H1 (cell line): ENCODE results near the gene FOXO1. TPM values are rescaled to one million over a fixed set of nuclear protein-coding genes. Genes with fewer than 3 reads are reported as not detected.

ENCODE experiments used
- CTCF ChIA-PET: fragments of 300-600 bp; sonication (Branson Sonifier 250); formaldehyde crosslinking; loops from one replicate; lab custom pipeline; 2021; ENCODE audit not compliant: partially characterized antibody; lab: Charles Lee
- POLR2A ChIA-PET: fragments of 300-600 bp; sonication (Branson Sonifier 250); formaldehyde crosslinking; loops from one replicate; lab custom pipeline; 2021; ENCODE audit warnings: inconsistent platforms; ENCODE audit not compliant: partially characterized antibody; lab: Charles Lee
- DNase-seq, 2 experiments: peaks; one replicate each; pipeline versions ENCODE4 v3.0.0 to v3.0.0-alpha.2; 2010 to 2022; ENCODE audit warnings: low spot score in 2 of 2, low read depth in 1 of 2, mixed read lengths in 1 of 2
- FAIRE-seq: peaks from 2 replicates; lab custom pipeline; 2011; peaks lifted over from hg19 to GRCh38; lab: Jason Lieb, UNC
- H2AFZ ChIP-seq: 2 replicates; pipeline ENCODE4 v1.8.1; 2012; ENCODE audit warnings: low read length, inconsistent platforms
- H2AK5ac ChIP-seq: 2 replicates; pipeline ENCODE4 v1.6.1; 2013; ENCODE audit warnings: low read depth, low read length
- H2BK120ac ChIP-seq: replicated peaks from 2 replicates; pipeline ENCODE3; 2013; ENCODE audit warnings: low read depth, low read length, inconsistent platforms
- H2BK12ac ChIP-seq: 2 replicates; pipeline ENCODE4 v1.6.1; 2013; ENCODE audit warnings: low read depth, low read length
- H2BK15ac ChIP-seq: 2 replicates; pipeline ENCODE4 v1.6.1; 2013; ENCODE audit warnings: low read length
- H2BK20ac ChIP-seq: 2 replicates; pipeline ENCODE4 v1.6.1; 2013; ENCODE audit warnings: low read length
- H2BK5ac ChIP-seq: 2 replicates; pipeline ENCODE4 v1.6.1; 2013; ENCODE audit warnings: low read depth, low read length
- H3K14ac ChIP-seq: 2 replicates; pipeline ENCODE4 v1.6.1; 2013; ENCODE audit warnings: inconsistent platforms; ENCODE audit not compliant: insufficient read length
- H3K18ac ChIP-seq: 2 replicates; pipeline ENCODE4 v1.6.1; 2013; ENCODE audit warnings: low read length; ENCODE audit errors: extremely low read depth
- H3K23ac ChIP-seq: 2 replicates; pipeline ENCODE4 v1.6.1; 2013; ENCODE audit warnings: inconsistent platforms; ENCODE audit not compliant: insufficient read length
- H3K23me2 ChIP-seq: 2 replicates; pipeline ENCODE4 v1.6.1; 2013; ENCODE audit warnings: low read depth, low read length
- H3K27ac ChIP-seq: 2 replicates; pipeline ENCODE4 v1.6.1; 2011; ENCODE audit warnings: low read depth, low read length, inconsistent platforms
- H3K27me3 ChIP-seq, 4 experiments: replicated peaks in 1 of 4; 1 replicate in 1 of 4; 2 replicates in 3 of 4; pipeline versions ENCODE4 v1.6.1 to v1.8.1; 2011 to 2013; ENCODE audit warnings: low read length in 3 of 4, mild to moderate bottlenecking in 3 of 4, inconsistent platforms in 2 of 4, mixed read lengths in 2 of 4, moderate library complexity in 1 of 4; ENCODE audit not compliant: control insufficient read depth in 3 of 4, insufficient read depth in 3 of 4; ENCODE audit errors: extremely low read depth in 1 of 4
- H3K36me3 ChIP-seq, 4 experiments: 2 replicates each; pipeline versions ENCODE4 v1.6.1 to v1.8.1; 2011 to 2013; ENCODE audit warnings: mild to moderate bottlenecking in 4 of 4, low read length in 3 of 4, moderate library complexity in 2 of 4, control low read depth in 1 of 4, inconsistent platforms in 1 of 4; ENCODE audit not compliant: insufficient read depth in 4 of 4, control insufficient read depth in 2 of 4
- H3K4ac ChIP-seq: replicated peaks from 2 replicates; pipeline ENCODE3; 2013; ENCODE audit warnings: low read length, low read depth, mixed read lengths, inconsistent platforms; ENCODE audit not compliant: insufficient read length
- H3K4me1 ChIP-seq, 4 experiments: replicated peaks in 1 of 4; 1 replicate in 1 of 4; 2 replicates in 3 of 4; pipeline versions ENCODE4 v1.6.1 to v1.8.1; 2011 to 2013; ENCODE audit warnings: low read length in 3 of 4, inconsistent platforms in 2 of 4, mixed read lengths in 1 of 4; ENCODE audit not compliant: insufficient read depth in 4 of 4, control insufficient read depth in 3 of 4
- H3K4me2 ChIP-seq, 2 experiments: 2 replicates each; pipeline versions ENCODE4 v1.6.1 to v1.8.1; 2011 to 2013; ENCODE audit warnings: low read depth in 2 of 2, low read length in 2 of 2, control low read depth in 1 of 2, inconsistent platforms in 1 of 2, mild to moderate bottlenecking in 1 of 2; ENCODE audit not compliant: insufficient read depth in 1 of 2
- H3K4me3 ChIP-seq, 4 experiments: fragments of 200-600, 300-600 bp in 1 of 4; sonication (generic), shearing (Covaris generic), sonication (Bioruptor Twin) in 1 of 4; 2 replicates each; pipeline versions ENCODE4 v1.5.1 to v1.8.1; 2011 to 2016; ENCODE audit warnings: low read length in 4 of 4, low read depth in 3 of 4, control low read depth in 2 of 4, inconsistent platforms in 2 of 4, mild to moderate bottlenecking in 2 of 4, mixed read lengths in 1 of 4, moderate library complexity in 1 of 4; ENCODE audit not compliant: insufficient read depth in 2 of 4; ENCODE audit errors: extremely low read depth in 1 of 4
- H3K56ac ChIP-seq: replicated peaks from 2 replicates; pipeline ENCODE3; 2013; ENCODE audit warnings: low read depth, mild to moderate bottlenecking, mixed read lengths, low read length, inconsistent platforms; ENCODE audit not compliant: insufficient read length
- H3K79me1 ChIP-seq: 2 replicates; pipeline ENCODE4 v1.6.1; 2013; ENCODE audit warnings: low read depth, low read length, control low read depth
- H3K79me2 ChIP-seq, 2 experiments: 2 replicates each; pipeline versions ENCODE4 v1.6.1 to v1.8.1; 2012 to 2013; ENCODE audit warnings: low read length in 2 of 2, mild to moderate bottlenecking in 2 of 2, inconsistent platforms in 1 of 2; ENCODE audit not compliant: insufficient read depth in 2 of 2, control insufficient read depth in 1 of 2
- H3K9ac ChIP-seq, 4 experiments: replicated peaks in 1 of 4; 1 replicate in 1 of 4; 2 replicates in 3 of 4; pipeline versions ENCODE4 v1.6.1 to v1.8.1; 2011 to 2013; ENCODE audit warnings: low read depth in 3 of 4, low read length in 3 of 4, control low read depth in 2 of 4, mild to moderate bottlenecking in 2 of 4, moderate library complexity in 2 of 4, inconsistent platforms in 1 of 4; ENCODE audit errors: extremely low read depth in 1 of 4
- H3K9me3 ChIP-seq, 2 experiments: 2 replicates each; pipeline versions ENCODE4 v1.6.1 to v1.8.1; 2012 to 2013; ENCODE audit warnings: mild to moderate bottlenecking in 2 of 2, moderate library complexity in 2 of 2, control low read depth in 1 of 2, inconsistent platforms in 1 of 2, low read depth in 1 of 2, low read length in 1 of 2, mixed read lengths in 1 of 2; ENCODE audit not compliant: insufficient read depth in 2 of 2
- H4K20me1 ChIP-seq, 2 experiments: replicated peaks in 1 of 2; 2 replicates each; pipeline versions ENCODE3 to v1.8.1; 2011 to 2013; ENCODE audit warnings: inconsistent platforms in 2 of 2, low read length in 2 of 2, mild to moderate bottlenecking in 1 of 2; ENCODE audit not compliant: insufficient read depth in 2 of 2, control insufficient read depth in 1 of 2
- H4K5ac ChIP-seq: 2 replicates; pipeline ENCODE4 v1.6.1; 2013; ENCODE audit warnings: low read length, low read depth, mixed read lengths, inconsistent platforms; ENCODE audit not compliant: insufficient read length
- H4K8ac ChIP-seq: 2 replicates; pipeline ENCODE4 v1.8.0; 2013; ENCODE audit warnings: mild to moderate bottlenecking, moderate library complexity, low read length, inconsistent platforms; ENCODE audit not compliant: insufficient read depth; ENCODE audit errors: extremely low read depth
- H4K91ac ChIP-seq: replicated peaks from 2 replicates; pipeline ENCODE3; 2013; ENCODE audit warnings: low read length, mixed read lengths, inconsistent platforms; ENCODE audit not compliant: insufficient read length
- EGR1 ChIP-seq: IDR thresholded peaks from 2 replicates; pipeline ENCODE4 v1.6.1; 2011; ENCODE audit warnings: low read depth, low read length, borderline replicate concordance
- FOSL1 ChIP-seq: IDR thresholded peaks from 2 replicates; pipeline ENCODE4 v1.6.1; 2011; ENCODE audit warnings: mild to moderate bottlenecking, low read depth, low read length, moderate library complexity; ENCODE audit not compliant: insufficient read depth
- HDAC6 ChIP-seq: IDR thresholded peaks from one replicate; pipeline ENCODE4 v1.7.1; 2012; ENCODE audit warnings: low read depth, mild to moderate bottlenecking, inconsistent platforms, low read length, moderate library complexity
- KDM1A ChIP-seq: fragments of 200-600, 300-600 bp; sonication (generic); IDR thresholded peaks from 2 replicates; pipeline ENCODE4 v1.7.1; 2016; ENCODE audit warnings: mild to moderate bottlenecking, low read length, borderline replicate concordance
- NANOG ChIP-seq: IDR thresholded peaks from 2 replicates; pipeline ENCODE4 v1.6.1; 2011; ENCODE audit warnings: low read length, low read depth, mild to moderate bottlenecking, inconsistent platforms; ENCODE audit not compliant: insufficient read depth, poor library complexity, severe bottlenecking
- SP2 ChIP-seq: IDR thresholded peaks from 2 replicates; pipeline ENCODE4 v1.6.1; 2012; ENCODE audit warnings: mild to moderate bottlenecking, low read length, inconsistent platforms
- TAF1 ChIP-seq: IDR thresholded peaks from 2 replicates; pipeline ENCODE4 v1.6.1; 2011; ENCODE audit warnings: mild to moderate bottlenecking, low read depth, low read length
- TBP ChIP-seq: IDR thresholded peaks from 2 replicates; pipeline ENCODE4 v1.6.1; 2011; ENCODE audit warnings: low read depth, low read length, improper control_type of control experiment
- TCF12 ChIP-seq: IDR thresholded peaks from 2 replicates; pipeline ENCODE4 v1.6.1; 2011; ENCODE audit warnings: low read depth, mild to moderate bottlenecking, low read length
- TEAD4 ChIP-seq: IDR thresholded peaks from 2 replicates; pipeline ENCODE4 v1.6.1; 2012; ENCODE audit warnings: low read depth, low read length, inconsistent platforms, mixed read lengths
- YY1 ChIP-seq: IDR thresholded peaks from 2 replicates; pipeline ENCODE4 v1.6.1; 2011; ENCODE audit warnings: low read depth, mild to moderate bottlenecking, low read length
- ZNF274 ChIP-seq: IDR thresholded peaks from 2 replicates; pipeline ENCODE4 v1.7.0; 2012; ENCODE audit warnings: low read length, borderline replicate concordance; ENCODE audit errors: extremely low read depth
- WGBS, 2 experiments: shearing (Covaris generic) in 1 of 2; methylation state at CpG; one replicate each; pipeline versions ENCODE4 v1.1.6 to v1.1.7; 2013 to 2015; ENCODE audit warnings: low lambda C conversion rate in 2 of 2, mixed read lengths in 2 of 2, inconsistent platforms in 1 of 2, low coverage in 1 of 2, missing lambda C conversion rate in 1 of 2; ENCODE audit not compliant: insufficient replicate concordance in 2 of 2, insufficient coverage in 1 of 2, insufficient read length in 1 of 2; ENCODE audit errors: extremely low coverage in 1 of 2, missing lambda C conversion rate in 1 of 2; 5-methylcytosine and 5-hydroxymethylcytosine counted together
- polyA plus RNA-seq, 7 experiments: library from polyadenylated mRNA; depleted of rRNA in 3 of 7; stranded (reverse) in 5 of 7; unstranded in 2 of 7; fragments of >200 nt in 5 of 7; fragments of 200-250 nt in 2 of 7; gene quantifications; 1 replicate in 5 of 7; 2 replicates in 1 of 7; 4 replicates in 1 of 7; pipeline versions ENCODE4 v1.2.1 to v1.2.3, GENCODE V29; 2011 to 2013; ENCODE audit warnings: missing spikeins in 2 of 7, mixed read lengths in 2 of 7
- total RNA-seq: library from RNA; stranded (reverse); fragmentation: NEBNext Ultra II Directional; extraction: Animal tissue kit (Norgen Biotek cat#: 25700); gene quantifications from 2 replicates; pipeline ENCODE4 v1.2.1, GENCODE V29; 2021

The FOXO1 gene
- total and polyA plus RNA-seq, 2 of the 8 experiments (the other 6 are each of a cell fraction or from before 2014, with no cell fraction given) = 35.3 to 56.9 TPM

- H3K27me3 ChIP-seq = no peaks in the 10 kb centered on the region
- no peak overlapping the region for H4K5ac ChIP-seq
- peaks cover 12 to 19% (median 14%) of the 10 kb centered on the region in 4 experiments for H3K4me1 ChIP-seq
- no peak overlapping the region for H3K4ac ChIP-seq
- FAIRE-seq (no peak), DNase-seq (no peak)
- H4K8ac ChIP-seq = no peak overlapping the region
- H3K9ac ChIP-seq = no peak overlapping the region
- H2BK120ac ChIP-seq = peak overlapping the region; percentile 77
- POLR2A ChIA-PET = interaction anchor here (0.7 to 1.6 kb wide), 2 partner anchors 16 to 97 kb away, joined by 3 read pairs; no protein-coding TSS in a partner anchor
- H3K36me3 ChIP-seq = no peaks in the 10 kb centered on the region
- 54% methylated on average over 6 of the region's 6 CpGs; no CpG with 5 or more reads in 1 of the 2 experiments for WGBS, 2 experiments
- H3K18ac ChIP-seq = peak overlapping the region; percentile 56; the same call in 1 of the 2 replicates
- no peaks in the 10 kb centered on the region for H4K20me1 ChIP-seq
- no peak overlapping the region; the same call in 1 of the 2 replicates for H2BK12ac ChIP-seq
- TF ChIP-seq HDAC6 = no peak
- no peak for TF ChIP-seq EGR1
- no peak for TF ChIP-seq TCF12
- no peak for TF ChIP-seq FOSL1
- no peak for TF ChIP-seq NANOG
- TF ChIP-seq TEAD4 = no peak
- no peak for TF ChIP-seq ZNF274
- no peak for TF ChIP-seq SP2
- TF ChIP-seq KDM1A = no peak
- TF ChIP-seq TAF1 = no peak
- TF ChIP-seq TBP = no peak
- no peak for TF ChIP-seq YY1
- H2AK5ac ChIP-seq = no peak overlapping the region
- H2BK15ac ChIP-seq = no peak overlapping the region
- H2BK5ac ChIP-seq = no peak overlapping the region
- no peaks in the 10 kb centered on the region for H3K79me2 ChIP-seq
- H3K56ac ChIP-seq = no peak overlapping the region
- no peak overlapping the region for H3K27ac ChIP-seq
- no peak overlapping the region for H3K23ac ChIP-seq
- H3K4me3 ChIP-seq = peak overlapping the region in 1 of 4 experiments; percentile 3; a peak in 1 of 8 replicates
- no peak overlapping the region for H3K14ac ChIP-seq
- no peak overlapping the region for H2AFZ ChIP-seq
- CTCF ChIA-PET = interaction anchor here (8.2 kb wide), 1 partner anchor 11 kb away, joined by 74 read pairs; no protein-coding TSS in a partner anchor
- H3K9me3 ChIP-seq = no peaks in the 10 kb centered on the region
- no peaks in the 10 kb centered on the region for H3K79me1 ChIP-seq
- H3K4me2 ChIP-seq = peak overlapping the region in 1 of 2 experiments; percentile 88; a peak in 1 of 4 replicates
- H4K91ac ChIP-seq = peak overlapping the region; percentile 70
- no peak overlapping the region for H2BK20ac ChIP-seq
- peaks cover 3% of the 10 kb centered on the region for H3K23me2 ChIP-seq
Measured at GRCh38 chr13:40679480-40679985, 13.1 kb upstream of the FOXO1 start.
